Measurements from ENCODE around the gene SFXN5. TPM values are rescaled to one million over a fixed set of nuclear protein-coding genes. Genes with fewer than 3 reads are reported as not detected.

Gene SFXN5
- total RNA-seq, 1 donor from 2014 or later = 29.8 TPM

DNA sequence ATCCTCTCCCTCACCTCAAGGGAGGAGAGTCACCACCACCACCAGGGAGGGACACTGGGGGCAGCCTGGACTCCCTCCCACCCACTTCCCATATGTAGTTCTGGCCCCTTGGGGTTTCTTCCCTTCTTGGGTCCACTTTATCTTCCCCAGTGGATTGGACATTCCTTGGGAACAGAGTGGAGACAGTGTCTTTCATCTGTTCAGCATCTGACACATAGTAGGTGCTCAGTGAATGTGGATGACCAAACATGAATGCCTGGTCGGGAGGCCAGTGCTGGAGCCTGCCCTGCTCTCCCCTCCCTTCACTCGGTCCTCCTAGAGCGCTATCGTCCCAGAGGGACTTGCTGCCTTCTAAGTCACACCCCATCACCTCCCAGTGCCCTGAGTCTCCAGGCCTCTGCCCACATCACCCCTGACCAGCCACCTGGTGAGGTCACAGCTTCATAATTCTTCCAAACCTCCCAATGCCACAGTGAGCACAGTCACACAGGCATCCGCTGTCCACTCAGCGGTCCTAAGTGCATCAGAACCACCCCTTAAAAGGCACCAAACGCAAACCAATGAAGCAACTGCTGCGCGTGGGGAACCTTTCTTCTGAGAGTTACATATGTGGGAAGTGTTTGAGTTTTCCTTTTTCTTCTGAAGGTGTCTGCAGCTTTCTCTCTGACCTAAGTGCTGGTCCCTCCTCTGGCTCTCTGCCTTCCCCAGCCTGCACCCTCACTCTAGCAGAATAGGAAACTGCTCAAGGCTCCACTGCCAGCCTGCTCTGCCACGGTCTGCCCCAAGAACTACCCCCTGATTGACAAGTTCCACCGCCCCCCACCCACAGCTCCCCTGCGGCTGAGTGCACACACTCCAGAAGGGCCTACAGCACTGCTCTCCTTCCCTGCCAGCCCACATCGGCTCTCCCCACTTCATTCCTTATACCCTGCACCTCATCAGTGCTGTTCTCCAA is 7.2 kb upstream of the SFXN5 start:
- Mint-ChIP-seq H3K4me1 (ENCODE audit: unreplicated experiment) (peaks cover 11% of the 10 kb centered on the region), H3K9me3 (ENCODE audit: unreplicated experiment) (no peaks in the 10 kb centered on the region), H3K27ac (ENCODE audit: unreplicated experiment) (no peak overlapping the region), H3K27me3 (ENCODE audit: unreplicated experiment) (peaks cover 10% of the 10 kb centered on the region), H3K4me3 (ENCODE audit: unreplicated experiment) (peak overlapping the region; percentile 76), H3K36me3 (ENCODE audit: low read depth, unreplicated experiment) (peaks cover 40% of the 10 kb centered on the region)
- TF ChIP-seq, protein P1, sequence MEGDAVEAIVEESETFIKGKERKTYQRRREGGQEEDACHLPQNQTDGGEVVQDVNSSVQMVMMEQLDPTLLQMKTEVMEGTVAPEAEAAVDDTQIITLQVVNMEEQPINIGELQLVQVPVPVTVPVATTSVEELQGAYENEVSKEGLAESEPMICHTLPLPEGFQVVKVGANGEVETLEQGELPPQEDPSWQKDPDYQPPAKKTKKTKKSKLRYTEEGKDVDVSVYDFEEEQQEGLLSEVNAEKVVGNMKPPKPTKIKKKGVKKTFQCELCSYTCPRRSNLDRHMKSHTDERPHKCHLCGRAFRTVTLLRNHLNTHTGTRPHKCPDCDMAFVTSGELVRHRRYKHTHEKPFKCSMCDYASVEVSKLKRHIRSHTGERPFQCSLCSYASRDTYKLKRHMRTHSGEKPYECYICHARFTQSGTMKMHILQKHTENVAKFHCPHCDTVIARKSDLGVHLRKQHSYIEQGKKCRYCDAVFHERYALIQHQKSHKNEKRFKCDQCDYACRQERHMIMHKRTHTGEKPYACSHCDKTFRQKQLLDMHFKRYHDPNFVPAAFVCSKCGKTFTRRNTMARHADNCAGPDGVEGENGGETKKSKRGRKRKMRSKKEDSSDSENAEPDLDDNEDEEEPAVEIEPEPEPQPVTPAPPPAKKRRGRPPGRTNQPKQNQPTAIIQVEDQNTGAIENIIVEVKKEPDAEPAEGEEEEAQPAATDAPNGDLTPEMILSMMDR (IDR thresholded peaks at IDR 0.05; ENCODE audit: unreplicated experiment) = no peak
- DNase-seq (ENCODE audit: low spot score) = no peak

GRCh38 chr2:73077424-73077795 is 5.9 kb upstream of the SFXN5 start:
- peaks cover 2% of the 10 kb centered on the region for H3K4me1 Mint-ChIP-seq (ENCODE audit: unreplicated experiment)
- peak overlapping the region; percentile 15 for H3K4me3 Mint-ChIP-seq (ENCODE audit: unreplicated experiment)
- H3K36me3 Mint-ChIP-seq (ENCODE audit: low read depth, unreplicated experiment) = peaks cover 36% of the 10 kb centered on the region

GRCh38 chr2:73076701-73077423 is 5.3 kb upstream of the SFXN5 start:
- no peak for DNase-seq (ENCODE audit: low spot score)
- H3K36me3 Mint-ChIP-seq (ENCODE audit: low read depth, unreplicated experiment) = peaks cover 40% of the 10 kb centered on the region
- TF ChIP-seq, protein P1 (IDR thresholded peaks at IDR 0.05; ENCODE audit: unreplicated experiment) = no peak
- H3K9me3 Mint-ChIP-seq (ENCODE audit: unreplicated experiment) = no peaks in the 10 kb centered on the region
- peak overlapping the region; percentile 43 for H3K4me3 Mint-ChIP-seq (ENCODE audit: unreplicated experiment)
- H3K4me1 Mint-ChIP-seq (ENCODE audit: unreplicated experiment) = peaks cover 5% of the 10 kb centered on the region
- peak overlapping the region; percentile 83 for H3K27ac Mint-ChIP-seq (ENCODE audit: unreplicated experiment)
- peaks cover 16% of the 10 kb centered on the region for H3K27me3 Mint-ChIP-seq (ENCODE audit: unreplicated experiment)

More at GRCh38 chr2:73077424-73077795, 5.9 kb upstream of the SFXN5 start:
- H3K27me3 Mint-ChIP-seq (ENCODE audit: unreplicated experiment) = peaks cover 12% of the 10 kb centered on the region
- no peaks in the 10 kb centered on the region for H3K9me3 Mint-ChIP-seq (ENCODE audit: unreplicated experiment)
- peak overlapping the region; percentile 36 for H3K27ac Mint-ChIP-seq (ENCODE audit: unreplicated experiment)
- TF ChIP-seq, protein P1 (IDR thresholded peaks at IDR 0.05; ENCODE audit: unreplicated experiment) = no peak
- DNase-seq (ENCODE audit: low spot score) = no peak

GRCh38 chr2:73075477-73076373 is 4.2 kb upstream of the SFXN5 start:
- H3K4me3 Mint-ChIP-seq (ENCODE audit: unreplicated experiment) = no peak overlapping the region
- H3K9me3 Mint-ChIP-seq (ENCODE audit: unreplicated experiment) = no peaks in the 10 kb centered on the region
- peaks cover 18% of the 10 kb centered on the region for H3K27me3 Mint-ChIP-seq (ENCODE audit: unreplicated experiment)
- TF ChIP-seq, protein P1 (IDR thresholded peaks at IDR 0.05; ENCODE audit: unreplicated experiment) = no peak
- H3K4me1 Mint-ChIP-seq (ENCODE audit: unreplicated experiment) = peaks cover 5% of the 10 kb centered on the region
- H3K27ac Mint-ChIP-seq (ENCODE audit: unreplicated experiment) = no peak overlapping the region
- no peak for DNase-seq (ENCODE audit: low spot score)
- H3K36me3 Mint-ChIP-seq (ENCODE audit: low read depth, unreplicated experiment) = peaks cover 40% of the 10 kb centered on the region
